ENCODE data around the gene RIMKLB. TPM values are rescaled to one million over a fixed set of nuclear protein-coding genes. Genes with fewer than 3 reads are reported as not detected.

RIMKLB gene
- total RNA-seq, 1 experiment from 2014 or later = 0.39 TPM

- no peak for ATAC-seq
- intact Hi-C loops (cut with micrococcal nuclease) = no loop called here
These were observed 49.1 kb upstream of the RIMKLB start for GRCh38 chr12:8648576-8649205.

DNA sequence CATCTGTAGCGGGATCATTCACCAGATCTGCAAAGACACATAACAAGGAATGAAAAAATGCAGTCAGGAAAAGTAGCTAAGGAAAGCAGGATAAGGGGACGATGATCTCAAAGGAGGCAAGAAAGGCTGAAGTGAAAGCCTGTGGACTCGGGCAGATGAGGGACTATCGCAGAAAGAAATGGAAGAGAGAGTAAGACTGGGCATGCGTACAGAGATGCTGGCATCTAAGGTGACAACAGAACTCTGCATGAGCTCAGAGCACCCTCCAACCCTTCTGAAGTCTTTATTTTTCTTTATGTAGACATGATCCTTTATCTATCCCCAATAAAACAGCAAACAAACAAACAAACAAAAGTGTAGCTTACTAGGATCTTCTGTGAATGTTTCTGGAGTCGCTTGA is 42.4 kb upstream of the RIMKLB start:
- H2AFZ ChIP-seq (ENCODE audit: low read depth, low read length, poor library complexity, severe bottlenecking) = no peak overlapping the region
- no peaks in the 10 kb centered on the region for H3K9me2 ChIP-seq (ENCODE audit: insufficient read depth)
- H3K4me3 ChIP-seq (replicated peaks in 1 of 2; ENCODE audit: low read depth in 1 of 2, low read length in 2 of 2) = no peak overlapping the region
- H3K27ac ChIP-seq (ENCODE audit: low read depth, low read length) = no peak overlapping the region
- CTCF ChIA-PET = interaction anchor here (1.1 to 3.2 kb wide), 2 partner anchors 111 to 395 kb away, joined by 3 to 27 read pairs; no protein-coding TSS in a partner anchor
- 0 out of 4 replicates have a peak, but pooled peaks cover 0 to 3% of the 10 kb centered on the region in 2 experiments for H3K4me1 ChIP-seq (ENCODE audit: control insufficient read depth in 1 of 2, insufficient read depth in 2 of 2, low read length in 2 of 2)
- ATAC-seq = no peak
- no peaks in the 10 kb centered on the region for H3K79me2 ChIP-seq (ENCODE audit: insufficient read depth, low read length)
- H3K4me2 ChIP-seq (ENCODE audit: low read length) = no peak overlapping the region
- H3K9me3 ChIP-seq (ENCODE audit: control insufficient read depth in 1 of 2, insufficient read depth in 1 of 2, low read depth in 1 of 2, low read length in 2 of 2) = no peaks in the 10 kb centered on the region
- RAD21 ChIA-PET (ENCODE audit: low non-redundant PET in 1 of 2, low total read pairs in 2 of 2, uncharacterized antibody in 2 of 2, unreplicated experiment in 2 of 2) = no interaction called here
- H3K9ac ChIP-seq (ENCODE audit: low read length) = no peak overlapping the region
- no peaks in the 10 kb centered on the region for H3K27me3 ChIP-seq (ENCODE audit: insufficient read depth, low read length)
- intact Hi-C loops (cut with micrococcal nuclease) = loop anchor here (5.0 kb wide), 1 partner anchor 392 kb away; no protein-coding TSS in a partner anchor
- BruUV-seq (replicated peaks) = no TSS peak
- no peaks in the 10 kb centered on the region for H4K20me1 ChIP-seq (ENCODE audit: insufficient read depth)
- no peaks in the 10 kb centered on the region for H3K36me3 ChIP-seq (ENCODE audit: control insufficient read depth in 1 of 2, insufficient read depth in 2 of 2, low read length in 2 of 2)
- no peak for DNase-seq (ENCODE audit: low read depth, low spot score)
- POLR2A ChIA-PET = no interaction called here
- no peak for TF ChIP-seq EZH2phosphoT487 (IDR thresholded peaks at IDR 0.05; ENCODE audit: borderline replicate concordance)
- no peak for TF ChIP-seq TCF7L2 (IDR thresholded peaks at IDR 0.05; ENCODE audit: borderline replicate concordance, extremely low read depth, insufficient read depth, insufficient read length)
- no peak for TF ChIP-seq ELF1 (IDR thresholded peaks at IDR 0.05; ENCODE audit: borderline replicate concordance, low read depth)
- TF ChIP-seq, protein P1, sequence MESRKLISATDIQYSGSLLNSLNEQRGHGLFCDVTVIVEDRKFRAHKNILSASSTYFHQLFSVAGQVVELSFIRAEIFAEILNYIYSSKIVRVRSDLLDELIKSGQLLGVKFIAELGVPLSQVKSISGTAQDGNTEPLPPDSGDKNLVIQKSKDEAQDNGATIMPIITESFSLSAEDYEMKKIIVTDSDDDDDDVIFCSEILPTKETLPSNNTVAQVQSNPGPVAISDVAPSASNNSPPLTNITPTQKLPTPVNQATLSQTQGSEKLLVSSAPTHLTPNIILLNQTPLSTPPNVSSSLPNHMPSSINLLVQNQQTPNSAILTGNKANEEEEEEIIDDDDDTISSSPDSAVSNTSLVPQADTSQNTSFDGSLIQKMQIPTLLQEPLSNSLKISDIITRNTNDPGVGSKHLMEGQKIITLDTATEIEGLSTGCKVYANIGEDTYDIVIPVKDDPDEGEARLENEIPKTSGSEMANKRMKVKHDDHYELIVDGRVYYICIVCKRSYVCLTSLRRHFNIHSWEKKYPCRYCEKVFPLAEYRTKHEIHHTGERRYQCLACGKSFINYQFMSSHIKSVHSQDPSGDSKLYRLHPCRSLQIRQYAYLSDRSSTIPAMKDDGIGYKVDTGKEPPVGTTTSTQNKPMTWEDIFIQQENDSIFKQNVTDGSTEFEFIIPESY (IDR thresholded peaks at IDR 0.05; ENCODE audit: extremely low read depth, insufficient replicate concordance, low read length) = no peak
- no peak for TF ChIP-seq ZFX (IDR thresholded peaks at IDR 0.05)
- TF ChIP-seq, protein P2, sequence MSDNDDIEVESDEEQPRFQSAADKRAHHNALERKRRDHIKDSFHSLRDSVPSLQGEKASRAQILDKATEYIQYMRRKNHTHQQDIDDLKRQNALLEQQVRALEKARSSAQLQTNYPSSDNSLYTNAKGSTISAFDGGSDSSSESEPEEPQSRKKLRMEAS (IDR thresholded peaks at IDR 0.05) = no peak
- no peak for TF ChIP-seq CEBPB (IDR thresholded peaks at IDR 0.05; ENCODE audit: low read depth)
- no peak for TF ChIP-seq YY1 (IDR thresholded peaks at IDR 0.05; ENCODE audit: extremely low read depth, insufficient replicate concordance, low read depth, low read length)
- TF ChIP-seq SRF (IDR thresholded peaks at IDR 0.05; ENCODE audit: low read depth) = no peak
- TF ChIP-seq JUND (IDR thresholded peaks at IDR 0.05) = no peak
- no peak for TF ChIP-seq FOSL1 (IDR thresholded peaks at IDR 0.05; ENCODE audit: low read depth)
- TF ChIP-seq RAD21 (IDR thresholded peaks at IDR 0.05; ENCODE audit: low read depth) = no peak

More at GRCh38 chr12:8648576-8649205, 49.1 kb upstream of the RIMKLB start:
- no peaks in the 10 kb centered on the region for H4K20me1 ChIP-seq (ENCODE audit: insufficient read depth)
- TF ChIP-seq RAD21 (IDR thresholded peaks at IDR 0.05; ENCODE audit: low read depth) (no peak), ZNF274 (IDR thresholded peaks at IDR 0.05; ENCODE audit: low read depth, low read length) (no peak), CBX3 (IDR thresholded peaks at IDR 0.05; ENCODE audit: low read depth) (no peak), POLR2AphosphoS5 (IDR thresholded peaks at IDR 0.05; ENCODE audit: low read depth, low read length) (no peak), SRF (IDR thresholded peaks at IDR 0.05; ENCODE audit: low read depth) (no peak), POLR2A (IDR thresholded peaks at IDR 0.05; ENCODE audit: borderline replicate concordance, extremely low read depth, insufficient read depth, insufficient read length) (no peak)
- TF ChIP-seq, protein P2 (IDR thresholded peaks at IDR 0.05) = no peak
- no peaks in the 10 kb centered on the region for H3K4me1 ChIP-seq (ENCODE audit: control insufficient read depth in 1 of 2, insufficient read depth in 2 of 2, low read length in 2 of 2)
- peaks cover 11% of the 10 kb centered on the region; the same call in 1 of the 2 replicates for H3K27me3 ChIP-seq (ENCODE audit: insufficient read depth, low read length)
- no peaks in the 10 kb centered on the region for H3K36me3 ChIP-seq (ENCODE audit: control insufficient read depth in 1 of 2, insufficient read depth in 2 of 2, low read length in 2 of 2)
- ChIA-PET CTCF (interaction anchor here (1.6 to 1.9 kb wide), 2 partner anchors 9 to 401 kb away, joined by 4 read pairs; no protein-coding TSS in a partner anchor), RAD21 (ENCODE audit: low non-redundant PET in 1 of 2, low total read pairs in 2 of 2, uncharacterized antibody in 2 of 2, unreplicated experiment in 2 of 2) (no interaction called here), POLR2A (no interaction called here)
- H2AFZ ChIP-seq (ENCODE audit: low read depth, low read length, poor library complexity, severe bottlenecking) = no peak overlapping the region
- H3K9me3 ChIP-seq (ENCODE audit: control insufficient read depth in 1 of 2, insufficient read depth in 1 of 2, low read depth in 1 of 2, low read length in 2 of 2) = no peaks in the 10 kb centered on the region
- no peak for DNase-seq (ENCODE audit: low read depth, low spot score)
- no peaks in the 10 kb centered on the region for H3K9me2 ChIP-seq (ENCODE audit: insufficient read depth)
- no peaks in the 10 kb centered on the region for H3K79me2 ChIP-seq (ENCODE audit: insufficient read depth, low read length)
- no peak overlapping the region for H3K4me3 ChIP-seq (replicated peaks in 1 of 2; ENCODE audit: low read depth in 1 of 2, low read length in 2 of 2)
- no TSS peak for BruUV-seq (replicated peaks)
- H3K27ac ChIP-seq (ENCODE audit: low read depth, low read length) = no peak overlapping the region
- H3K9ac ChIP-seq (ENCODE audit: low read length) = no peak overlapping the region
- no peak overlapping the region for H3K4me2 ChIP-seq (ENCODE audit: low read length)

Data from HCT116 (cell line).